ENCODE measurements around the gene TAMALIN.

The TAMALIN gene

DNA sequence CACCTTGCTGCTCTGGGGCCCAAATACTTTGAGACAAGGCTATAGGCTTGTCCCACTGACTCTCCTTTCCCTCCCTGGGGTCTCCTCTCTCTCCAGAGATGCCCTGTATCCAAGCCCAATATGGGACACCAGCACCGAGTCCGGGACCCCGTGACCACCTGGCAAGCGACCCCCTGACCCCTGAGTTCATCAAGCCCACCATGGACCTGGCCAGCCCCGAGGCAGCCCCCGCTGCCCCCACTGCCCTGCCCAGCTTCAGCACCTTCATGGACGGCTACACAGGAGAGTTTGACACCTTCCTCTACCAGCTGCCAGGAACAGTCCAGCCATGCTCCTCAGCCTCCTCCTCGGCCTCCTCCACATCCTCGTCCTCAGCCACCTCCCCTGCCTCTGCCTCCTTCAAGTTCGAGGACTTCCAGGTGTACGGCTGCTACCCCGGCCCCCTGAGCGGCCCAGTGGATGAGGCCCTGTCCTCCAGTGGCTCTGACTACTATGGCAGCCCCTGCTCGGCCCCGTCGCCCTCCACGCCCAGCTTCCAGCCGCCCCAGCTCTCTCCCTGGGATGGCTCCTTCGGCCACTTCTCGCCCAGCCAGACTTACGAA, 47.6 kb downstream of the TAMALIN start:
- TF ChIP-seq, protein P1, sequence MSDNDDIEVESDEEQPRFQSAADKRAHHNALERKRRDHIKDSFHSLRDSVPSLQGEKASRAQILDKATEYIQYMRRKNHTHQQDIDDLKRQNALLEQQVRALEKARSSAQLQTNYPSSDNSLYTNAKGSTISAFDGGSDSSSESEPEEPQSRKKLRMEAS (IDR thresholded peaks at IDR 0.05; ENCODE audit: low read depth, low read length): no peak
- TF ChIP-seq MYC (IDR thresholded peaks at IDR 0.05; ENCODE audit: low read depth, low read length): no peak
- no peak for TF ChIP-seq POLR2A (IDR thresholded peaks at IDR 0.05; ENCODE audit: extremely low read depth, insufficient read length)
- TF ChIP-seq, protein P2, sequence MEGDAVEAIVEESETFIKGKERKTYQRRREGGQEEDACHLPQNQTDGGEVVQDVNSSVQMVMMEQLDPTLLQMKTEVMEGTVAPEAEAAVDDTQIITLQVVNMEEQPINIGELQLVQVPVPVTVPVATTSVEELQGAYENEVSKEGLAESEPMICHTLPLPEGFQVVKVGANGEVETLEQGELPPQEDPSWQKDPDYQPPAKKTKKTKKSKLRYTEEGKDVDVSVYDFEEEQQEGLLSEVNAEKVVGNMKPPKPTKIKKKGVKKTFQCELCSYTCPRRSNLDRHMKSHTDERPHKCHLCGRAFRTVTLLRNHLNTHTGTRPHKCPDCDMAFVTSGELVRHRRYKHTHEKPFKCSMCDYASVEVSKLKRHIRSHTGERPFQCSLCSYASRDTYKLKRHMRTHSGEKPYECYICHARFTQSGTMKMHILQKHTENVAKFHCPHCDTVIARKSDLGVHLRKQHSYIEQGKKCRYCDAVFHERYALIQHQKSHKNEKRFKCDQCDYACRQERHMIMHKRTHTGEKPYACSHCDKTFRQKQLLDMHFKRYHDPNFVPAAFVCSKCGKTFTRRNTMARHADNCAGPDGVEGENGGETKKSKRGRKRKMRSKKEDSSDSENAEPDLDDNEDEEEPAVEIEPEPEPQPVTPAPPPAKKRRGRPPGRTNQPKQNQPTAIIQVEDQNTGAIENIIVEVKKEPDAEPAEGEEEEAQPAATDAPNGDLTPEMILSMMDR (IDR thresholded peaks at IDR 0.05; ENCODE audit: low read depth, low read length): no peak

DNA sequence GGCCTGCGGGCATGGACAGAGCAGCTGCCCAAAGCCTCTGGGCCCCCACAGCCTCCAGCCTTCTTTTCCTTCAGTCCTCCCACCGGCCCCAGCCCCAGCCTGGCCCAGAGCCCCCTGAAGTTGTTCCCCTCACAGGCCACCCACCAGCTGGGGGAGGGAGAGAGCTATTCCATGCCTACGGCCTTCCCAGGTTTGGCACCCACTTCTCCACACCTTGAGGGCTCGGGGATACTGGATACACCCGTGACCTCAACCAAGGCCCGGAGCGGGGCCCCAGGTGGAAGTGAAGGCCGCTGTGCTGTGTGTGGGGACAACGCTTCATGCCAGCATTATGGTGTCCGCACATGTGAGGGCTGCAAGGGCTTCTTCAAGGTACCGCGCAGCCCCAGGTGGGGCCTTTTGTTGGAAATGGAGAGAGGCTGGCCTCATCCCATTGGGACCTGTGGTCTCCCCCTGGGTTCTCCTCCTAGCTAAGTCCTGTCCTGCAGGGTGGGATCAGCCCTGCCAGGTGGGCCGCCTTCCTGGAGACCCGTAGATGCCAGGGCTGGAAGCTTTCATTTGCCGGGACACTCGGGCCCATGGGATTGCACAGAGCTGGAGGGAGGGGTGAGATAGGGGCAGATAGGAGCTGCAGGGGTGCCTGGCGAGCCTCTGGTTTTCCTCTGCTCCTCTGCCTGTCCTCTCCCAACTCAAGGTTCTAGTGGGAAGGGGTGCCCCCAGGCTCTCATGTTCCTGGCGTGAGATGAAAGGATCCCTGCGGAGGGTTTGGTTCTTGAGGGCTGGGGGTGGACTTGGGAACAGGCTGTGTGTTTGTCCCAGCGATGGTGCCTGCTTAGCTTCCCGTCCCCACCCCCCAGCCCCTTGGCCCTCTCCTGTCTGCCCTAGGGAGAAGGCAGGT, 48.3 kb downstream of the TAMALIN start:
- no peak overlapping the region for H3K4me3 ChIP-seq (ENCODE audit: low read depth, low read length)
- TF ChIP-seq MYC (IDR thresholded peaks at IDR 0.05; ENCODE audit: low read depth, low read length) (no peak), POLR2A (IDR thresholded peaks at IDR 0.05; ENCODE audit: extremely low read depth, insufficient read length) (no peak)
- TF ChIP-seq, protein P1 (IDR thresholded peaks at IDR 0.05; ENCODE audit: low read depth, low read length): no peak
- TF ChIP-seq, protein P2 (IDR thresholded peaks at IDR 0.05; ENCODE audit: low read depth, low read length): no peak
- no peak for DNase-seq (ENCODE audit: low read depth)

More for the DNA sequence above, 47.6 kb downstream of the TAMALIN start:
- no peak overlapping the region for H3K4me3 ChIP-seq (ENCODE audit: low read depth, low read length)
- no peak for DNase-seq (ENCODE audit: low read depth)

DNA sequence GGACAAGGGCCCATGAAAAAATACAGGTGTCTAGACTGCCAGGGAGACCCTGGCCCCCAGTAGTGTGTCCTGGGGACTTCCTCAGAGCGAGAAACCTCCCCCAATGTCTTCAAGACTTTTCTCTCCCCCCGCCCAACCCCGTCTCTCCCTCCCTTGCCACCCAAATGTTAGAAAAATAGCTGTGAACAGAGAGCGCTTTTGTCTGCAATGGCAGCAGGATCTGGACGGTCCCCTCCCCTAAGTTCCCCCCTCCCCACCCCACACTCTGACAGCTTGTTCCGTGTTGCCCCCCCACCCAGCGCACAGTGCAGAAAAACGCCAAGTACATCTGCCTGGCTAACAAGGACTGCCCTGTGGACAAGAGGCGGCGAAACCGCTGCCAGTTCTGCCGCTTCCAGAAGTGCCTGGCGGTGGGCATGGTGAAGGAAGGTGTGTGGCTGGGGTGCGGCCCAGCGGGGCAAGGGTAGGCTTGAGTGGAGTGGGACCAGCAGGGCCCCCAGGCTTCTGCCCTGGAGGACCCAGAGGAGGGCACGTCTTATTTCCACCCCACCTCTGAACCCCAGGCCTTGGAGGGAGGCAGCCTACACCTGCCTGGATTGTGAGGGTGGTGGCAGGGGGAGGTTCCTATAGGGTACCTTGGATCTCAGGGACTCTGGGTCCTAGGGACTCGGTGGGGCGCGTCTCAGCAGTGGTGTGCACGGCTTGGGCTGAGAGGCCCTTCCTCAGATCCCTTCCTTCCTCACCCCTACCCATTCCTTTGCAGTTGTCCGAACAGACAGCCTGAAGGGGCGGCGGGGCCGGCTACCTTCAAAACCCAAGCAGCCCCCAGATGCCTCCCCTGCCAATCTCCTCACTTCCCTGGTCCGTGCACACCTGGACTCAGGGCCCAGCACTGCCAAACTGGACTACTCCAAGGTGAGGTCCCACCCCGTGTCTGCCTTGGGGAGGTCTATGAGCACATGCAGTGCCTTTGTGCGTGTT, 49.3 kb downstream of the TAMALIN start:
- no peak overlapping the region for H3K4me3 ChIP-seq (ENCODE audit: low read depth, low read length)
- TF ChIP-seq POLR2A (IDR thresholded peaks at IDR 0.05; ENCODE audit: extremely low read depth, insufficient read length) (no peak), MYC (IDR thresholded peaks at IDR 0.05; ENCODE audit: low read depth, low read length) (no peak)
- TF ChIP-seq, protein P2 (IDR thresholded peaks at IDR 0.05; ENCODE audit: low read depth, low read length): no peak
- TF ChIP-seq, protein P1 (IDR thresholded peaks at IDR 0.05; ENCODE audit: low read depth, low read length): no peak
- no peak for DNase-seq (ENCODE audit: low read depth)

DNA sequence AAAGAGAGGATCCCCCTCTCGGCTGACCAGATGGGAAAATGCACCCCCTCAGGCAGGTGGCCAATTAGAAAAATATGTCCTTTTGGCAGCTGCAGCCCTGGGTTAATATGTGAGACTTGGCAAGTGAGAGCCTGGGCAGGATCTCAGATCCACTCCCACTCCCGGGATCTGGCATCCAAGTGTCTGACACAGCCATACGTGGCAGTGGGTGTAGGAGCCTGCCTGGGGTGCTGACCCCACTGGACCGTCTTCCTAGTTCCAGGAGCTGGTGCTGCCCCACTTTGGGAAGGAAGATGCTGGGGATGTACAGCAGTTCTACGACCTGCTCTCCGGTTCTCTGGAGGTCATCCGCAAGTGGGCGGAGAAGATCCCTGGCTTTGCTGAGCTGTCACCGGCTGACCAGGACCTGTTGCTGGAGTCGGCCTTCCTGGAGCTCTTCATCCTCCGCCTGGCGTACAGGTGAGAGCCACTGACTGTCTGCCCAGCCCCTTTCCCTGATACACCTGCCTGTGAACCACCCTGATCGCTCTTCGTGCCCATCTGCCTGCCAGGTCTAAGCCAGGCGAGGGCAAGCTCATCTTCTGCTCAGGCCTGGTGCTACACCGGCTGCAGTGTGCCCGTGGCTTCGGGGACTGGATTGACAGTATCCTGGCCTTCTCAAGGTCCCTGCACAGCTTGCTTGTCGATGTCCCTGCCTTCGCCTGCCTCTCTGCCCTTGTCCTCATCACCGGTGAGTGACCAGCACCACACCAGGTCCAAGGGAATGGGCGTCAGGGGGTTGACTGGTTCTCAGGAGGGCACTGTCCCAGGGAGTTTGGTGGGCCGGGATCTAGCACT, 50.3 kb downstream of the TAMALIN start:
- DNase-seq (ENCODE audit: low read depth): no peak
- TF ChIP-seq, protein P2 (IDR thresholded peaks at IDR 0.05; ENCODE audit: low read depth, low read length): no peak
- TF ChIP-seq MYC (IDR thresholded peaks at IDR 0.05; ENCODE audit: low read depth, low read length): no peak
- TF ChIP-seq POLR2A (IDR thresholded peaks at IDR 0.05; ENCODE audit: extremely low read depth, insufficient read length): no peak
- TF ChIP-seq, protein P1 (IDR thresholded peaks at IDR 0.05; ENCODE audit: low read depth, low read length): no peak
- H3K4me3 ChIP-seq (ENCODE audit: low read depth, low read length): no peak overlapping the region

Measured in NB4 (cell line).